ENCODE results near the gene IFNLR1.

Gene IFNLR1

DNA sequence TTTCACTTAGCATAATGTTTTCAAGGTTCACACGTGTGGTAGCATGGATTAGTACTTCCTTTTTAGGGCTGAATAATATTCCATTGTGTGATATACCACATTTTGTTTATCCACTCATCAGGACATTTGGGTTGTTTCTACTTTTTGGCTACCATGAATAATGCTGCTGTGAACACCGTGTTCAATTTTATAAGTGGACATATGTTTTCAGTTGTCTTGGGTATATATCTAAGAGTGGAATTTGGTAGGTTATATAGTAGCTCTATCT is 47.9 kb downstream of the IFNLR1 start:
- TF ChIP-seq TAF1 (IDR thresholded peaks at IDR 0.05; ENCODE audit: borderline replicate concordance, insufficient read depth, low read length) (no peak), SIN3A (IDR thresholded peaks at IDR 0.05; ENCODE audit: borderline replicate concordance, insufficient read depth, low read length) (no peak), FOXP2 (optimal IDR thresholded peaks at IDR 0.05; ENCODE audit: borderline replicate concordance, extremely low read depth, extremely low read length, insufficient read depth) (no peak), POLR2AphosphoS5 (IDR thresholded peaks at IDR 0.05; ENCODE audit: low read depth, low read length) (no peak)
- TF ChIP-seq, protein P1, sequence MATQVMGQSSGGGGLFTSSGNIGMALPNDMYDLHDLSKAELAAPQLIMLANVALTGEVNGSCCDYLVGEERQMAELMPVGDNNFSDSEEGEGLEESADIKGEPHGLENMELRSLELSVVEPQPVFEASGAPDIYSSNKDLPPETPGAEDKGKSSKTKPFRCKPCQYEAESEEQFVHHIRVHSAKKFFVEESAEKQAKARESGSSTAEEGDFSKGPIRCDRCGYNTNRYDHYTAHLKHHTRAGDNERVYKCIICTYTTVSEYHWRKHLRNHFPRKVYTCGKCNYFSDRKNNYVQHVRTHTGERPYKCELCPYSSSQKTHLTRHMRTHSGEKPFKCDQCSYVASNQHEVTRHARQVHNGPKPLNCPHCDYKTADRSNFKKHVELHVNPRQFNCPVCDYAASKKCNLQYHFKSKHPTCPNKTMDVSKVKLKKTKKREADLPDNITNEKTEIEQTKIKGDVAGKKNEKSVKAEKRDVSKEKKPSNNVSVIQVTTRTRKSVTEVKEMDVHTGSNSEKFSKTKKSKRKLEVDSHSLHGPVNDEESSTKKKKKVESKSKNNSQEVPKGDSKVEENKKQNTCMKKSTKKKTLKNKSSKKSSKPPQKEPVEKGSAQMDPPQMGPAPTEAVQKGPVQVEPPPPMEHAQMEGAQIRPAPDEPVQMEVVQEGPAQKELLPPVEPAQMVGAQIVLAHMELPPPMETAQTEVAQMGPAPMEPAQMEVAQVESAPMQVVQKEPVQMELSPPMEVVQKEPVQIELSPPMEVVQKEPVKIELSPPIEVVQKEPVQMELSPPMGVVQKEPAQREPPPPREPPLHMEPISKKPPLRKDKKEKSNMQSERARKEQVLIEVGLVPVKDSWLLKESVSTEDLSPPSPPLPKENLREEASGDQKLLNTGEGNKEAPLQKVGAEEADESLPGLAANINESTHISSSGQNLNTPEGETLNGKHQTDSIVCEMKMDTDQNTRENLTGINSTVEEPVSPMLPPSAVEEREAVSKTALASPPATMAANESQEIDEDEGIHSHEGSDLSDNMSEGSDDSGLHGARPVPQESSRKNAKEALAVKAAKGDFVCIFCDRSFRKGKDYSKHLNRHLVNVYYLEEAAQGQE (IDR thresholded peaks at IDR 0.05; ENCODE audit: insufficient read depth in 1 of 2, low read depth in 2 of 2, low read length in 2 of 2), result no peak

DNA sequence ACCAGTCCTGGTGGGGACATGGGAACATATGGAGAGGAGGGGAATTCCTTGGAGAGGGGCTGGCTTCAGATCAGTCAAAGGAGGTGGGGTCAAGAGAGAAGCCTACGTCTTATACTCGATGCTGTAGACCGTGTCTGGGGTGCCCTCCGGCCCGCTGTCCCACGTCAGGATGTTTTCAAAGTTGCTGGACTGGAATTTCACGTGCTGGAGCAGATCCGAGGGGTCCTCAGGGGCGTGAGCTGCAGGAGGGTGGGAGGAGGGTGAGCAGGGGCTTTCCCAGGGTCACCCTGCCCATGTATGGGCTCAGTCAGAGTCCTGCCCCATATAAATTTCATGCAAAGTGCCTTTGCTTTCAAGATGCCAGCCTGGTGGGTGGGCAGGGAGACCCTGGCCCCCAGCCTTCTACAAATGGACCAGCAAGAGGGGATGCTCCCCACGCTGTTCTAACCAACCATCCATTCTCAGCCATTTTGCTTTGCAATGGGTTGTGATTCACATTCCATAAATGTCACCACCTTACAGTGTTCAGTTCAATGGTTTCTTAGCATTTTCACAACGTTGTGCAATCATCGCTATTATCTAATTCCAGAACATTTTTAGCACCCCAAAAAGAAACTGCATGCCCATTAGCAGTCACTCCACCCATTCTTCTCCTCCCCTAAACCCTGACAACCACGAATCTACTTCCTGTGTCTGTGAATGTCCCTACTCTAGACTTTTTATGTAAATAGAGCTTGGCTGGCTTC is 48.4 kb downstream of the IFNLR1 start:
- no peak for TF ChIP-seq TAF1 (IDR thresholded peaks at IDR 0.05; ENCODE audit: borderline replicate concordance, insufficient read depth, low read length)
- no peak for TF ChIP-seq FOXP2 (optimal IDR thresholded peaks at IDR 0.05; ENCODE audit: borderline replicate concordance, extremely low read depth, extremely low read length, insufficient read depth)
- no peak for TF ChIP-seq SIN3A (IDR thresholded peaks at IDR 0.05; ENCODE audit: borderline replicate concordance, insufficient read depth, low read length)
- no peak for TF ChIP-seq POLR2AphosphoS5 (IDR thresholded peaks at IDR 0.05; ENCODE audit: low read depth, low read length)
- TF ChIP-seq, protein P1 (IDR thresholded peaks at IDR 0.05; ENCODE audit: insufficient read depth in 1 of 2, low read depth in 2 of 2, low read length in 2 of 2), result no peak

DNA sequence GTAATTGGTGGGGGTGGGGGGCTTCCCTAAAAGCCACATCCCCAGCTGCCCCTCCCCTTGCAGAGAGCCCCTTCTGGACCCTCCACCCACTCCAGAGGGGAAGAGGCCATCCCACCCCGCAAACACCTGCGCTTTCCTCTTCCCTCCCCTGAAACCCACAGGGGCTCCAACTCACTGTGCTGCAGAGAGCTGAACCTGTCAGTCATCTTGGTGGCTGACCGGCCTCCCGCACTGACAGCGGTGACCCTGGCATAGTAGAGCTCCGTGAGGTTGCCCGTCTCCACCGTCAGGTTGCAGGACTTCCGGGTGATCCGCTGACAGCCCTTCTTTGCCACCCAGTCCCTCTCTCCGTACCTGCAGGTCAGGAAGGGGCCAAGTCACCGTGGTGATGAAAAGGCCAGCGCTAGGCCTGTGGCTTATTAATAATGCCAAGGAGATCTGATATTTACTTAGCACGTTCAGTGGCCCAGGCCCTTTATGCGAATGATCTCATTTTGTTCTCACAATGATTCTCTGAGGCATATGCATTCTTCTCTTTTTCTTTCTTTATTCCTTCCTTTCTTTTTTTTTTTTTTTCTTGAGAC is 50.0 kb downstream of the IFNLR1 start:
- TF ChIP-seq TAF1 (IDR thresholded peaks at IDR 0.05; ENCODE audit: borderline replicate concordance, insufficient read depth, low read length), result no peak
- TF ChIP-seq, protein P1 (IDR thresholded peaks at IDR 0.05; ENCODE audit: insufficient read depth in 1 of 2, low read depth in 2 of 2, low read length in 2 of 2), result no peak
- TF ChIP-seq SIN3A (IDR thresholded peaks at IDR 0.05; ENCODE audit: borderline replicate concordance, insufficient read depth, low read length), result no peak
- TF ChIP-seq FOXP2 (optimal IDR thresholded peaks at IDR 0.05; ENCODE audit: borderline replicate concordance, extremely low read depth, extremely low read length, insufficient read depth), result no peak
- no peak for TF ChIP-seq POLR2AphosphoS5 (IDR thresholded peaks at IDR 0.05; ENCODE audit: low read depth, low read length)

DNA sequence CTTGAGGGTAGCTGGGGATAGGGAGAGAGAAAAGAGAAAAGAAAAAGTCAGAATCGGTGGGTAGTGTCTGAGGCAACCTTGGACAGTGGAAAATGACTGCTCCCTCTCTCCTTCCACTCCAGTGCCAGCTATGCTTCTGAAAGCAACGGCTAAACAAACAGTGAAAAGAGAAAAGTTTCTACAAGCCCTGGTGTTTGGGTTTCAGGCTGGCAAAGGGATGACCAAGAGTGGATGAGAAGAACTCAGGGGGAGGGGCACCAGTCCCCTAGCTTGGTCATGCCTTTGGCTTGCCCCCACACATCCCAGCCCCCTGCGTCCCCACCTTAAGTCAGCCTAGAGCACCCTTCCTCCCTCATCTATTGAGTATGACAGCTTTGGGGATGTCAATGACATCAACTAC is 52.7 kb downstream of the IFNLR1 start:
- TF ChIP-seq SIN3A (IDR thresholded peaks at IDR 0.05; ENCODE audit: borderline replicate concordance, insufficient read depth, low read length), result no peak
- no peak for TF ChIP-seq POLR2AphosphoS5 (IDR thresholded peaks at IDR 0.05; ENCODE audit: low read depth, low read length)
- TF ChIP-seq, protein P1 (IDR thresholded peaks at IDR 0.05; ENCODE audit: insufficient read depth in 1 of 2, low read depth in 2 of 2, low read length in 2 of 2), result no peak
- no peak for TF ChIP-seq FOXP2 (optimal IDR thresholded peaks at IDR 0.05; ENCODE audit: borderline replicate concordance, extremely low read depth, extremely low read length, insufficient read depth)
- TF ChIP-seq TAF1 (IDR thresholded peaks at IDR 0.05; ENCODE audit: borderline replicate concordance, insufficient read depth, low read length), result no peak

Measured in PFSK-1 (cell line).